Measurements from ENCODE around the gene PIAS2.
"Not testable (repeated sequence)": the region's sequence is repeated elsewhere in the genome, so short reads cannot be mapped to it uniquely, and the experiment has no call there.

PIAS2 gene

DNA sequence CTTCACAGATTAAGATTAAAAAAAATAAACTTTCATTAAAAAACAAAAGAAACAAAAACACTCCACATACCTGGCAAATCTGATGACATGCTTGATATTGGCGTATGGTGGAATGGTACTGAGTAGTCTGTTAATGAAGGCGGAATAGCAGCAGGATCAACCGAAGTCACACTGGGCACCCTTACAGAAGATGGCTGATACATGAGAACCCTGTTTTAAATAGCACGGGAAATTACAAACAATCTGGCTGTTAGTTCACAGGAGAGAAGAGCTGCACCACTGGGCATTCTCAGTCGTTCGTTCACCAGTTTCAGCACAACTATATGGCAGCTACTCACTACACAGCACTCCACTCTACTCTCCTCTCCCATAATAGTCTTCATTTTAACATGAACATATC lies 96.4 kb downstream of the PIAS2 start:
- H3K9ac ChIP-seq (ENCODE audit: low read length in 5 of 5): no peak overlapping the region

DNA sequence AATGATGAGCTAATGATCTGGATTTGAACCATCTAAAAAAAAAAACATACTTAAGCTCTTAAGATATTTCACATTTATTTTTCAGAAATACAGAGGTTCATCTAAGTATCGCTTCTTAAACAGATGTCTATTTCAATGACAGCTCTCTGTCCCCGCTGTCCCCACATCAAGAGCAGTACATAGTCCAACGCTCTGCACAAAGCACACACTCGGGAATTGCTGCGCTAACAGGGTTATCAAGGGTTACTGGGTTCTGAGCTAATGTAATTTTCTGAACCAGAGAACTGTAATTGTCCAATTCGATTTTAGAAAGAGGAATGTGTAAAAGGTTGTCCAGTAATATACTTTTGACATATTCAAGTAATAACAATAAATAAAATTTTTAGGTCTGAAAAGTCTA lies 101.6 kb downstream of the PIAS2 start:
- H3K27ac ChIP-seq (ENCODE audit: low read depth, low read length): no peak overlapping the region
- no peaks in the 10 kb centered on the region for H3K9me3 ChIP-seq (ENCODE audit: control insufficient read depth in 5 of 5, low read length in 5 of 5)
- H3K9ac ChIP-seq (ENCODE audit: low read length in 5 of 5): no peak overlapping the region
- no peaks in the 10 kb centered on the region for H3K27me3 ChIP-seq (ENCODE audit: control insufficient read depth in 5 of 5, insufficient read depth in 4 of 5, low read length in 5 of 5)
- no peak overlapping the region for H3K4me3 ChIP-seq (ENCODE audit: low read depth in 1 of 5, low read length in 5 of 5)
- H3K36me3 ChIP-seq (ENCODE audit: control insufficient read depth in 5 of 5, insufficient read depth in 5 of 5, low read length in 5 of 5): peaks cover 0 to 9% (median 3%) of the 10 kb centered on the region in 5 donors
- peaks cover 0 to 3% (median 0%) of the 10 kb centered on the region in 5 donors for H3K4me1 ChIP-seq (ENCODE audit: control insufficient read depth in 5 of 5, insufficient read depth in 5 of 5, low read length in 5 of 5)

More for the DNA sequence above, 96.4 kb downstream of the PIAS2 start:
- Histone ChIP-seq H3K4me1 (ENCODE audit: control insufficient read depth in 5 of 5, insufficient read depth in 5 of 5, low read length in 5 of 5) (no peaks in the 10 kb centered on the region), H3K4me3 (ENCODE audit: low read depth in 1 of 5, low read length in 5 of 5) (no peak overlapping the region), H3K36me3 (ENCODE audit: control insufficient read depth in 5 of 5, insufficient read depth in 5 of 5, low read length in 5 of 5) (peaks cover 3 to 20% (median 7%) of the 10 kb centered on the region in 5 donors), H3K27ac (ENCODE audit: low read depth, low read length) (no peak overlapping the region), H3K9me3 (ENCODE audit: control insufficient read depth in 5 of 5, low read length in 5 of 5) (no peaks in the 10 kb centered on the region), H3K27me3 (ENCODE audit: control insufficient read depth in 5 of 5, insufficient read depth in 4 of 5, low read length in 5 of 5) (no peaks in the 10 kb centered on the region)

DNA sequence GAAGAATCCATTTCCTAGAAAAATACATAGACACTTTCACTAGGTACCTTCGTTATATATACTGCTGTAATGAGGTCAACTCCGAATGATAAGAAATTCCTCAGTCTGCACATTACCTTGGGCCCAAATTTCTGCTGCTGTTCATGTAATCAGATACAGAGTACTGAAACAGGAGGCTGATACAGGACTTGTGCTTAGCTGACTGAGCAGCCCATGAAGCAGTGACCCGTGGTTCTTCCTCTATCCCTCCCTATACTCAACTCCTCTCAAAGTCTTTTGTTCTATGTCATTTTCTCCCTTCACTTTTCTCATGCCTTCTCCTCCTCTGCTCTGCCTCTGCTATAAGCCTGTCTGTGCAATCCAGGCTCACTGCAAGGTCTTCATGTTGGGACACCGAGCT lies 102.9 kb downstream of the PIAS2 start:
- H3K27me3 ChIP-seq (ENCODE audit: control insufficient read depth in 5 of 5, insufficient read depth in 4 of 5, low read length in 5 of 5): no peaks in the 10 kb centered on the region
- H3K36me3 ChIP-seq (ENCODE audit: control insufficient read depth in 5 of 5, insufficient read depth in 5 of 5, low read length in 5 of 5): peaks cover 0 to 3% (median 0%) of the 10 kb centered on the region in 5 donors
- H3K9ac ChIP-seq (ENCODE audit: low read length in 5 of 5): no peak overlapping the region
- H3K4me1 ChIP-seq (ENCODE audit: control insufficient read depth in 5 of 5, insufficient read depth in 5 of 5, low read length in 5 of 5): peaks cover 0 to 3% (median 0%) of the 10 kb centered on the region in 5 donors
- H3K4me3 ChIP-seq (ENCODE audit: low read depth in 1 of 5, low read length in 5 of 5): no peak overlapping the region
- H3K27ac ChIP-seq (ENCODE audit: low read depth, low read length): no peak overlapping the region
- H3K9me3 ChIP-seq (ENCODE audit: control insufficient read depth in 5 of 5, low read length in 5 of 5): no peaks in the 10 kb centered on the region

- Histone ChIP-seq H3K9ac (ENCODE audit: low read length in 5 of 5) (no peak overlapping the region), H3K4me1 (ENCODE audit: control insufficient read depth in 5 of 5, insufficient read depth in 5 of 5, low read length in 5 of 5) (peaks cover 0 to 3% (median 0%) of the 10 kb centered on the region in 5 donors), H3K4me3 (ENCODE audit: low read depth in 1 of 5, low read length in 5 of 5) (no peak overlapping the region), H3K27me3 (ENCODE audit: control insufficient read depth in 5 of 5, insufficient read depth in 4 of 5, low read length in 5 of 5) (no peaks in the 10 kb centered on the region), H3K9me3 (ENCODE audit: control insufficient read depth in 5 of 5, low read length in 5 of 5) (no peaks in the 10 kb centered on the region), H3K36me3 (ENCODE audit: control insufficient read depth in 5 of 5, insufficient read depth in 5 of 5, low read length in 5 of 5) (no peaks in the 10 kb centered on the region), H3K27ac (ENCODE audit: low read depth, low read length) (no peak overlapping the region)
These were observed 105.0 kb downstream of the PIAS2 start for GRCh38 chr18:46812311-46812710.

GRCh38 chr18:46810481-46811000 lies 106.8 kb downstream of the PIAS2 start:
- Histone ChIP-seq H3K9ac (ENCODE audit: low read length in 5 of 5) (no peak overlapping the region), H3K36me3 (ENCODE audit: control insufficient read depth in 5 of 5, insufficient read depth in 5 of 5, low read length in 5 of 5) (no peaks in the 10 kb centered on the region), H3K9me3 (ENCODE audit: control insufficient read depth in 5 of 5, low read length in 5 of 5) (no peaks in the 10 kb centered on the region), H3K4me1 (ENCODE audit: control insufficient read depth in 5 of 5, insufficient read depth in 5 of 5, low read length in 5 of 5) (peaks cover 0 to under 1% (median 0%) of the 10 kb centered on the region in 5 donors), H3K27ac (ENCODE audit: low read depth, low read length) (no peak overlapping the region), H3K27me3 (ENCODE audit: control insufficient read depth in 5 of 5, insufficient read depth in 4 of 5, low read length in 5 of 5) (no peaks in the 10 kb centered on the region), H3K4me3 (ENCODE audit: low read depth in 1 of 5, low read length in 5 of 5) (no peak overlapping the region)

- Histone ChIP-seq H3K27ac (ENCODE audit: low read depth, low read length) (no peak overlapping the region), H3K27me3 (ENCODE audit: control insufficient read depth in 5 of 5, insufficient read depth in 4 of 5, low read length in 5 of 5) (no peaks in the 10 kb centered on the region), H3K36me3 (ENCODE audit: control insufficient read depth in 5 of 5, insufficient read depth in 5 of 5, low read length in 5 of 5) (no peaks in the 10 kb centered on the region), H3K9ac (ENCODE audit: low read length in 5 of 5) (no peak overlapping the region), H3K9me3 (ENCODE audit: control insufficient read depth in 5 of 5, low read length in 5 of 5) (no peaks in the 10 kb centered on the region), H3K4me3 (ENCODE audit: low read depth in 1 of 5, low read length in 5 of 5) (no peak overlapping the region), H3K4me1 (ENCODE audit: control insufficient read depth in 5 of 5, insufficient read depth in 5 of 5, low read length in 5 of 5) (no peaks in the 10 kb centered on the region)
These were observed 108.2 kb downstream of the PIAS2 start for GRCh38 chr18:46809145-46809544.

GRCh38 chr18:46795945-46796344 lies 121.4 kb downstream of the PIAS2 start:
- not testable (repeated sequence) for H3K4me3 ChIP-seq (ENCODE audit: low read depth in 1 of 5, low read length in 5 of 5); H3K9ac ChIP-seq (ENCODE audit: low read length in 5 of 5); H3K36me3 ChIP-seq (ENCODE audit: control insufficient read depth in 5 of 5, insufficient read depth in 5 of 5, low read length in 5 of 5); H3K27me3 ChIP-seq (ENCODE audit: control insufficient read depth in 5 of 5, insufficient read depth in 4 of 5, low read length in 5 of 5); H3K9me3 ChIP-seq (ENCODE audit: control insufficient read depth in 5 of 5, low read length in 5 of 5); H3K27ac ChIP-seq (ENCODE audit: low read depth, low read length)
- peaks cover 0 to 31% (median 17%) of the 10 kb centered on the region in 5 donors for H3K4me1 ChIP-seq (ENCODE audit: control insufficient read depth in 5 of 5, insufficient read depth in 5 of 5, low read length in 5 of 5)

DNA sequence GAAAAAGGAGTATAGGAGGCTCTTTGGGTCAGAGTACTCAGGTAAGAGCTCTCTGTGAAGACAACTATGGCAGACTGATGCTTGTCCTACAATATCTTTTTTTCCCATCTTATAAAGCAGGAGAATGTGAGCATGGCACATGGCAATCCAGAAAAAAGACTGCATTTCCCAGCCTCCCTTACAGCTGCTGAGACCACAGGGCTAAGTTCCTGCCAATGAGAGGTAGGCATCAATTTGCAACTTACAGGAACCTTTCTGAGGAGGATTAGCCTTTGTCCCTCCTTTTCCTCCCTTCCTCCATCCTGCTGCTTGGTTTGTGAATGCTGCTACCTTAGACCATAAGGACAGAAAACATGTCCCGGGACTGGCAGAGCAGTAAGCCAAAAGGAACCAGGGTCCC lies 122.7 kb downstream of the PIAS2 start:
- Histone ChIP-seq H3K4me1 (ENCODE audit: control insufficient read depth in 5 of 5, insufficient read depth in 5 of 5, low read length in 5 of 5) (peaks cover 0 to 27% (median 17%) of the 10 kb centered on the region in 5 donors), H3K27me3 (ENCODE audit: control insufficient read depth in 5 of 5, insufficient read depth in 4 of 5, low read length in 5 of 5) (no peaks in the 10 kb centered on the region), H3K4me3 (ENCODE audit: low read depth in 1 of 5, low read length in 5 of 5) (no peak overlapping the region), H3K36me3 (ENCODE audit: control insufficient read depth in 5 of 5, insufficient read depth in 5 of 5, low read length in 5 of 5) (no peaks in the 10 kb centered on the region), H3K27ac (ENCODE audit: low read depth, low read length) (no peak overlapping the region), H3K9me3 (ENCODE audit: control insufficient read depth in 5 of 5, low read length in 5 of 5) (peaks cover 0 to 2% (median 0%) of the 10 kb centered on the region in 5 donors), H3K9ac (ENCODE audit: low read length in 5 of 5) (no peak overlapping the region)

DNA sequence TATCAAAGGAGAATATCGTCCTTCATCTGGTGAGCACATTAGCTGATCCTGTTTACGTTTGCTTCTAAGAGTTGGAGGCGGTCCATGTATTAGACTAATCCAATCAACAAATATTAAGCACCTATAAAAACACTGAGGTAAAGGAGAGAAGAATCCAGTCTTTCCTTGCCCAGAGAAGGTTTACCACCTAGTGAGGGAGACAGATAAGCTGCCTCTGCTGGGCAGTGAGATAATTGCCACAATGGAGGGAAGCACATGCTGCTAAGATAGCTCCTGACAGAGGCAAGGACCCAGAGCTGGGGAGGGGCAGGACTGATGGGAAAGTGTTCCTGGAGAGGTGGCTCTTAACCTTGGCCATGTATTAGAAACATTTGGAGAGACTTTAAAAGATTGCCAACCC lies 123.7 kb downstream of the PIAS2 start:
- H3K9me3 ChIP-seq (ENCODE audit: control insufficient read depth in 5 of 5, low read length in 5 of 5): peaks cover 0 to 2% (median 0%) of the 10 kb centered on the region in 5 donors
- H3K36me3 ChIP-seq (ENCODE audit: control insufficient read depth in 5 of 5, insufficient read depth in 5 of 5, low read length in 5 of 5): no peaks in the 10 kb centered on the region
- H3K4me3 ChIP-seq (ENCODE audit: low read depth in 1 of 5, low read length in 5 of 5): no peak overlapping the region
- H3K27me3 ChIP-seq (ENCODE audit: control insufficient read depth in 5 of 5, insufficient read depth in 4 of 5, low read length in 5 of 5): no peaks in the 10 kb centered on the region
- peaks cover 0 to 27% (median 17%) of the 10 kb centered on the region in 5 donors for H3K4me1 ChIP-seq (ENCODE audit: control insufficient read depth in 5 of 5, insufficient read depth in 5 of 5, low read length in 5 of 5)
- no peak overlapping the region for H3K9ac ChIP-seq (ENCODE audit: low read length in 5 of 5)
- no peak overlapping the region for H3K27ac ChIP-seq (ENCODE audit: low read depth, low read length)

- Histone ChIP-seq H3K4me3 (ENCODE audit: low read depth in 1 of 5, low read length in 5 of 5) (no peak overlapping the region), H3K9me3 (ENCODE audit: control insufficient read depth in 5 of 5, low read length in 5 of 5) (peaks cover 0 to 9% (median 2%) of the 10 kb centered on the region in 5 donors), H3K9ac (ENCODE audit: low read length in 5 of 5) (no peak overlapping the region), H3K27me3 (ENCODE audit: control insufficient read depth in 5 of 5, insufficient read depth in 4 of 5, low read length in 5 of 5) (no peaks in the 10 kb centered on the region), H3K4me1 (ENCODE audit: control insufficient read depth in 5 of 5, insufficient read depth in 5 of 5, low read length in 5 of 5) (peaks cover 0 to 18% (median 17%) of the 10 kb centered on the region in 5 donors), H3K36me3 (ENCODE audit: control insufficient read depth in 5 of 5, insufficient read depth in 5 of 5, low read length in 5 of 5) (no peaks in the 10 kb centered on the region), H3K27ac (ENCODE audit: low read depth, low read length) (no peak overlapping the region)
These were observed 128.2 kb downstream of the PIAS2 start for GRCh38 chr18:46789088-46789487.

Data from subcutaneous abdominal adipose tissue (tissue), 5 donors.